Peyer's patch (tissue), 4 donors: Measurements from ENCODE around the gene BIVM. TPM values are rescaled to one million over a fixed set of nuclear protein-coding genes. Genes with fewer than 3 reads are reported as not detected.
A peak's percentile ranks its signal among the peaks of the same experiment; 100 is the strongest.

Source experiments
- DNase-seq, 3 donors: peaks; one replicate each; pipeline ENCODE4 v3.0.0-alpha.2; 2017 to 2019
- H3K27ac ChIP-seq, 4 donors: fragments of 200-600 bp; sonication (generic); one replicate each; pipeline ENCODE4 v1.5.1; 2016 to 2019
- H3K27me3 ChIP-seq, 2 donors: fragments of 200-600 bp; sonication (generic); one replicate each; pipeline ENCODE4 v1.5.1; 2019
- H3K36me3 ChIP-seq, 3 donors: fragments of 200-600 bp; sonication (generic); one replicate each; pipeline ENCODE4 v1.5.1; 2016 to 2019
- H3K4me1 ChIP-seq, 4 donors: fragments of 200-600 bp; sonication (generic); one replicate each; pipeline ENCODE4 v1.5.1; 2016 to 2019
- H3K4me3 ChIP-seq, 4 donors: fragments of 200-600 bp; sonication (generic); 1 replicate in 3 of 4; 2 replicates in 1 of 4; pipeline ENCODE4 v1.5.1; 2016 to 2019; ENCODE audit warnings: mild to moderate bottlenecking in 1 of 4
- H3K9me3 ChIP-seq, 4 donors: fragments of 200-600 bp; sonication (generic); one replicate each; pipeline ENCODE4 v1.5.1; 2016 to 2019; ENCODE audit warnings: mild to moderate bottlenecking in 1 of 4
- CTCF ChIP-seq, 6 experiments: fragments of 450-650 bp in 4 of 6; fragments of 200-600 bp in 2 of 6; sonication (generic) in 1 of 6; IDR thresholded peaks; one replicate each; pipeline ENCODE4 v1.5.1; 2017 to 2019; ENCODE audit warnings: antibody characterized with exemption in 6 of 6, mild to moderate bottlenecking in 3 of 6, moderate library complexity in 1 of 6
- POLR2A ChIP-seq, 2 donors: fragments of 450-650 bp; IDR thresholded peaks; one replicate each; pipeline ENCODE4 v1.5.1; 2017; ENCODE audit warnings: antibody characterized with exemption in 2 of 2, mild to moderate bottlenecking in 2 of 2, moderate library complexity in 2 of 2
- total RNA-seq, 4 donors: library from RNA; depleted of rRNA; stranded (reverse); fragments of >200 nt; gene quantifications; one replicate each; pipeline ENCODE4 v1.1.0, GENCODE V29; 2016

Gene BIVM
- total RNA-seq, 4 donors from 2014 or later: 14.6 to 24.9 (median 18.0) TPM

DNA sequence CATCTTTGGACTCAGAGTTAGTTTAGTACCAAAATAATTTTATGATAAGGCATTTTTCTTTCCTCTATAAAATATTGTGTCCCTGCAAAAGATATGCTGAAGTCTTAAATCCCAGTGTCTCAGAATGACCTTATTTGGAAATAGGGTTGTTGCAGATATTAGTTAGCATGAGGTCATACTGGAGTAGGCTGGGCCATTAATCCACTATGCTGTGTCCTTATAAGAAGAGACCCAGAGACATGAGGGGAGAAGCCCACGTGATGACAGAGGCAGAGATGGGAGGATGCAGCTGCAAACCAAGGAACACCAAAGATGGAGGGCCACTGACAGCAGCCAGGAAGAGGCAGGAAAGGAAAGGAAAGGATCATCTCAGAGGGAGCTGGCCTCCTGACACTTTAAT, 6.5 kb upstream of the BIVM start:
- H3K27me3 ChIP-seq: no peaks in the 10 kb centered on the region
- no peak for TF ChIP-seq CTCF (IDR thresholded peaks at IDR 0.05)
- no peak for TF ChIP-seq POLR2A (IDR thresholded peaks at IDR 0.05)
- H3K4me1 ChIP-seq: no peaks in the 10 kb centered on the region
- H3K4me3 ChIP-seq: no peak overlapping the region
- DNase-seq: no peak
- no peaks in the 10 kb centered on the region for H3K9me3 ChIP-seq
- H3K27ac ChIP-seq: no peak overlapping the region
- peaks cover 0 to 9% (median 0%) of the 10 kb centered on the region in 3 donors for H3K36me3 ChIP-seq

- Histone ChIP-seq H3K27ac (no peak overlapping the region), H3K4me1 (no peaks in the 10 kb centered on the region), H3K4me3 (no peak overlapping the region), H3K9me3 (no peaks in the 10 kb centered on the region), H3K36me3 (peaks cover 0 to 4% (median 0%) of the 10 kb centered on the region in 3 donors), H3K27me3 (no peaks in the 10 kb centered on the region)
- TF ChIP-seq POLR2A (IDR thresholded peaks at IDR 0.05) (no peak), CTCF (IDR thresholded peaks at IDR 0.05) (no peak)
- no peak for DNase-seq
Measured at GRCh38 chr13:102793611-102794355, 5.1 kb upstream of the BIVM start.

DNA sequence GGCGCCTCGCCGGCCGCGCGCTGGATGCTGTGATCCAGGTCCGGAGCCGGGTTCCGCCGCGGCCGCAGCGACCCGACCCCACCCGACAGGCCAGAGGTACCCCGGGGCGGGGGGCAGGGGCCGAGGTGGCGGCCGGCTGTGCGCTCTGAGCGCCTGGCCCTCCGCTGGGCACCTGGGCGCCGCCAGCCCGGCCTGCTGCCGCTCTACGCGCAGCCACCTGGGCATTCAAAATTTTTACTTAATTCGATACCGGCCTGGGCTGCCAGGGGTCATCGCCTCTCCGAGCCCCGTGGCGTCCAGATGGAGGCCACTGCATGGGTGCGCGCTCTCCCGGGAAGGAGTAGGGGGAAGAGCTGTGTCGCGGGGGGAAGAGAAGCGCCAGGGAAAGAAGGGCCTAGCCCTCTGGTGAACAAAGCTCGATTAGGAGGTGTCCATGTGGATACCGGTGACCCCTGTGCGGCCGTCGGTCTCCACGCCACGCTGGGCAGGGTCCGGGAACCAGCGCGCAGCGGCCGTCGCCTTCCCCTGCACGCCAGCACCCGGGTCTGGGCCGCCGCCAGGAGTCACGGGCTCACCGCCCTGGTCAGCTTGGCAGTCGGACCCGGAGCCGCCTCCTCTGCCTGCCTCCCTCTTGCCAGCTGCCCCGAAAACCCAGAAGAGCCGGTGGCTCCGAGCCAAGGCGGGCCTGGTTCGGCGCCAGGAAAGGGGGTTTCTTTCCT, 666 bp downstream of the BIVM start:
- Histone ChIP-seq H3K4me1 (peaks cover 0 to 14% (median 0%) of the 10 kb centered on the region in 4 donors), H3K9me3 (no peaks in the 10 kb centered on the region), H3K4me3 (peak overlapping the region; percentile 60 to 87 (median 82)), H3K27me3 (no peaks in the 10 kb centered on the region), H3K27ac (peak overlapping the region; percentile 71 to 86 (median 77)), H3K36me3 (no peaks in the 10 kb centered on the region)
- DNase-seq: peak in 1 of 3 donors; percentile 66
- TF ChIP-seq POLR2A (IDR thresholded peaks at IDR 0.05) (no peak), CTCF (IDR thresholded peaks at IDR 0.05) (no peak)

GRCh38 chr13:102800145-102801041, 1.5 kb downstream of the BIVM start:
- H3K9me3 ChIP-seq: no peaks in the 10 kb centered on the region
- peak overlapping the region; percentile 60 to 87 (median 82) for H3K4me3 ChIP-seq
- peak; percentile 71 to 92 (median 90) for DNase-seq
- TF ChIP-seq CTCF (IDR thresholded peaks at IDR 0.05) (peak; percentile 13 to 81 (median 74)), POLR2A (IDR thresholded peaks at IDR 0.05) (no peak)
- H3K27me3 ChIP-seq: no peaks in the 10 kb centered on the region
- peak overlapping the region; percentile 71 to 86 (median 77) for H3K27ac ChIP-seq
- peaks cover 0 to 14% (median 0%) of the 10 kb centered on the region in 4 donors for H3K4me1 ChIP-seq
- H3K36me3 ChIP-seq: no peaks in the 10 kb centered on the region

DNA sequence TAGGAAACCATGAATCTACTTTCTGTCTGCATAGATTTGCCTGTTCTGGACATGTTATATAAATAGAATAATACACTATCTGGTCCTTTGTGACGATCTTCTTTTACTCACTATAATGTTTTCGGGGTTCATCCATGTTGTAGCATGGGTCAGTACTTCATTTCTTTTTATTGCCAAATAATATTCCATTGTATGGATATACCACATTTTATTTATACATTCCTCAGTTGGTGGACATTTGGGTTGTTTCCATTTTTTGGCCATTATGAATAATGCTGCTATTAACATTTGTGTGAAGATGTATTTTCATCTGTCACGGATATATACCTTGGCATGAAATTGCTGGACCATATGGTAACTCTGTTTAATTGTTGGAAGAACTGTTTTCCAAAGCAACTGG, 6.8 kb downstream of the BIVM start:
- no peak for DNase-seq
- Histone ChIP-seq H3K36me3 (peaks cover 0 to under 1% (median 0%) of the 10 kb centered on the region in 3 donors), H3K4me3 (no peak overlapping the region), H3K27ac (no peak overlapping the region), H3K9me3 (no peaks in the 10 kb centered on the region), H3K4me1 (peaks cover 0 to 14% (median 0%) of the 10 kb centered on the region in 4 donors), H3K27me3 (no peaks in the 10 kb centered on the region)
- no peak for TF ChIP-seq CTCF (IDR thresholded peaks at IDR 0.05)
- TF ChIP-seq POLR2A (IDR thresholded peaks at IDR 0.05): no peak
